Activated CD4-positive, alpha-beta T cell treated with anti-CD3 and anti-CD28 coated beads, Interleukin-2, Interleukin-4, amounts not matched to agents 100 ng/mL and 50 ng/mL, durations not matched to agents 16 hours and 8 hours (primary cell): Measurements from ENCODE around the gene SUSD1.
"Not testable (repeated sequence)": the region's sequence is repeated elsewhere in the genome, so short reads cannot be mapped to it uniquely, and the experiment has no call there.

Source experiments
- DNase-seq: peaks from one replicate; pipeline ENCODE4 v3.0.0-alpha.2; 2020; ENCODE audit warnings: low spot score

SUSD1 gene

DNA sequence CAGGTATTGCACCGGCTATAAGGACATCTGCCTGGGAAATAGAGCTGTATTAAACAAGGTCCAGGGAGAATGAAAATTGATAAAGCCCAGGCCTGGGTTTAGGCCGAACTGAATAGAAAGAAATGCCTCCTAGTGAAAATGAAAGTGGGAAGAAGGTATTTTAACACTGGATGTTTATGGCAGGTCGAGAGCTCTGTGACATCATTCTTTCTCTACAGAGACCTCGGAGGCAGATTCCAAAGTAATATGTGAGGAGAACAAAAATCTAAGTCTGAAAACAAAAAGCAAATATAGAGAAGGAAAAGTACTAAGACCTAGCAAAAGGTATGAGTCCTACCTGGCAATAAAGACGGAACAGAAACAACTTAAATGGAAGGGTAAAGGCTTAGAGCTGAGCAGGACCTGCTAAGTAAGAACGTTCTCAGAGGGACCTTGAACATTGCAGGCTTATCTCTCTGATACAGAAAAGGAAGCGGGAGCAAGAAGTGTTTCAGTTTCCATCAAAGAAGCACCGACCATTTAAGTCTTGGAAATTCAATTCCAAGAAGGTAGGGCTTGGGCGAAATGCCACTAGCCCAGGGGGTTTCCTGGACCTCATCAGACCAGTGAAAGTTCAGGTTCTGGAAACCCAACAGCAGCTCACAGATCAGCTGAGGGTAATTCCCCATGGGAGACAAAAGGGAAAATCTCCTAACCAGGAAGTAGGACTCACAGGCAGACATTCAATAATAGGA lies 80.0 kb downstream of the SUSD1 start:
- DNase-seq = no peak

DNA sequence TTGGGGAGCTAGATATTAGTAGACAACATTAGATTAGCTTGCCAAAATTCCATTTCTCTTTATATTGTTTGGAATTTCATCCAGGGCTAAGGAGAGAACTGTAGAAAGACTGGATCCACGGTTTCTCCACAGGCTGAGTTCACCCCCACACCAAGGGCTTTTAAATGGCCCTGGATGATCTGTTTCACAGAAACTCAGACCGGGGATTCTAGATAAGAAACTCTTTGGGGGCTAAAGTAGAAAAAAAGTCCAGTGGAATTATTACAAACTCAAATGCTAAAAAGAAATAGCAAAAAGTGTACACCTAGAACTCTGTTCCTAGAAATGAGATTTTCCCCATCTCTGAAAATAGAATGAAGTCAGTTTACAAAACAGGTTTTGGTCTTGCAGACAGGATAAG lies 80.9 kb downstream of the SUSD1 start:
- DNase-seq = no peak

DNA sequence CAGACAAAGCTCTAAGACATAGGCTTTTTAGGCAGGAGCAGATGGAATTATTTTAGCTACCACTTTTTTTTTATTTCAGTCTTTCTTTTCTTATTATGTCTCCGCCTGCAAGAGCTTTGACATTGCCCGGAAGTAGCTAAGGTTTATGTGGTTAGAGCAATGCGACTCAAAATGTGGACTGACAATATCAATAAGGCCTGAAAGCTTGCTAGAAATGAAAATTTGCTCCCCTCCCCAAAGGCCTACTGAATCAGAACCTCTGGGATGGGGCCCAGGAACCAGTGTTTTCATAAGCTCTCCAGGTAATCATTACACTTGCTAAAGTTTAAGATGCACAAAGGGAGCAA lies 81.3 kb downstream of the SUSD1 start:
- DNase-seq = no peak

DNA sequence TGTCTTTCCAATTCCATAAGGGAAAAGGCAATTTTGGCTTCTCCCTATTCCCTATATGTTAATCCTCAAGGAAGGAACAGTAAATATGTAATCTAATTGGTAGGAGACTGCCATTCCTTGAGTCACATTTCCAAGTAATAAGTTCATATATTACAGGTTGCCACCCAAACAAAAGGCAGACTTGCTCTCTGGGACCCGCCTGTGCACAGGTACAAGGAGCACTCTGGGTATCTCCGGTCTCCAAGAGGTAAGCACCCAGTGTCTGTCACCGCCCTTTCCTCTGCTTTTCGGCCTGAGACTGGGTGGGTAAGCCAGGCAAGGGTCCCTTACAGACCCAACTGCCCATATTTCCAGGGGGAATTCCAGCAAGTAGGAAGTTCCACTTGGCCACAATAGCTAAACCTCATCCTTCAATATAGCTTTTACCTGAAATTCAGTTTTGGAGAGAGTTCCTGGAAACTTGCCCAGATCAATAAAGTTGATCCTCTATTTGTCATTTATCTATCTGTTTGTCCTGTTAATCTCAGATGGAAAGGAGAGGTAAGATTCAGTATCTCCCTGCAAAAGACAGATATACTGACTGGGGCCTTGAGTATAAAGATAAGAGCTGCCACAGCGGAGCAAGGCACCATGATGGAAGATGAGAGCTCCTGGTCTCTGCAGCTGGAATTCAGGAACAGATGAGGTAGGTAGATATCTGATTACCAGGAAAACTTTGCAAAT lies 81.8 kb downstream of the SUSD1 start:
- no peak for DNase-seq

DNA sequence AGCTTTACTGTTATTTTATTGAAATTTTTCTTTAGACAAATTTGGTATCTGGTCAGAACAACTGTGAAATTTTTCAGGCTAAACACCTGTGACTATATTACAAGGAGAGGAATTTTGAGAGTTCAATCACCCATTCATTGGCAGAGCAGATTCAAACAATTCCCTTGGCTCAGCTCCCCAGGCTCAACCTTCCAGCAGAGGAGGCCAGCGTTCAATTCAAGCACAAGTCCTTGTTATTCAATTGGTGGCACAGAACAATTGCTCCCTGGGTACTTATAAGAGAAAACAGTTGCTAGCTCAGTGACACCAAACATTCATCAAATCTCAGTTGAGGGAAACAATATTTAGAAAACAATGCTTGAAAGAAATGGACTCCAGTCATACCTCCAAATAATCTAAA lies 83.3 kb downstream of the SUSD1 start:
- no peak for DNase-seq

DNA sequence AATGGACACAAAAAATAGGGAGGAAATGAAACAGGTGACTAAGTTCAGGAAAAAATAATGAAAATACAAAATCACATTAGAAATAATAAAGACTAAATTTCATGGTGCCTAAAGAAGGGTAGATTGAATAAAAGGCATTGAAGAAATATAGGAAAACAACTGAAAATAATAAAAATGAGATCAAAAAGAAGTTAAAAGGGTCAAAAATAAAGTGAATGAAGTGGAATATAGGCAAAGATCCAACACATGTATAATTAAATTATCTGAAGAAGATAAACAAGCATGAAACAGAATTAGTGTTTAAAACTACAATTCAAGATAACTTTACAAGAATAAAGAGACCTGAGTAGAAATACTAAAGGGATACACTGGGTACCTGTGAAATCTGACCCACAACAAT lies 87.6 kb downstream of the SUSD1 start:
- DNase-seq = no peak

DNA sequence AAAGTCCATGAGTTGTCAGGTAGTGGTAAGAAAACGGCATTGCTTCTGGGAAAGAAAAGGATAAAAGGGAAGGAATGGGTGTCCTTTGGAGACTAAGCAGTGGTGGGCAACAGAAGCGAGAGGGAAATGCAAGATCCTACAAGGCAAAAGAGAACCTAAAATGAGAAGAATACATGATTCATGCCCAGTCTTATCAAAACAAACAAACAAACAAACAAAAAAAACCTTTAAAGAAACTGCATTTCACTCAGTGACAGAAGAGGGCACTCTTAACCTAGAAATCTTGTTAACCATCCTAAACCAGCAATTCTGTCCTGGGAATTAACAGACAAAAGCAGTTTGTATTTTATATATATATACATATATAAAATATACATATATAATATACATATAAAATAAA lies 88.5 kb downstream of the SUSD1 start:
- DNase-seq = no peak

DNA sequence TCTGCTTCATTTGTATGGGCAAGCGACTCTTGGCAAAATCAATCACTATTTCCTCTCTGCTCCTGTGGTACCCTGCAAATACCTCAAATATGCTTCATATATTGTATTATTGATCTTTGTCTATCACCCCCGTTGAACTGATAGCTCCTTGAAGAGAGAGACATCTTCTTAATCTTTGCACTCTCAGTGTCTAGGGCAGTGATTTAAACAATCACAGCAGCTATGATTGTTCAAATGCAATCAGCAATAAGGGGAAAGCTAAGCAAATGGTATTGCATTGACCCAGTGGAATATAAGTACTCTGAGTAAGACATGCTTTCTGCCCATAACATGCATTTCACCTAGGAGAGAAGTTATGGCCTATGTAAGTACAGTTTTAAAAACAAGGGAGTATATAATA lies 90.2 kb downstream of the SUSD1 start:
- DNase-seq = no peak

DNA sequence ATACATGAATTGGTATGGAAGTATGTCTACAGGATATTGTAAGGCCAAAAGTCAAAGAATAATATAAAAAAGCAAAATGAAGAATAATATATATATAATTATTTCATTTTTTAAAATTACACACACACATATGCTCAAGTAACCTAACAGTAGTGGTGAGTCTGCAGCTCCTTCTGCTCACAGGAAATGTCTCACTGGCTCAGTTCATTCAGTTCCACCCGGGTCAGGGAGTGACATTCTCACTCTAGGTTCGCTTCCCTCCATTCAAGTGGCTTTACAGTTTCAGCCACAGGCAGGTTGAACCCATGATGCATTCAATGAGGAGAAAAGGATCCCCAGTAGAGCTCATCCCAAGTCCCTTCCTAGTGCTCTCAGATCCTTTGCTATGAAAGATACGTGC lies 90.8 kb downstream of the SUSD1 start:
- DNase-seq = no peak

DNA sequence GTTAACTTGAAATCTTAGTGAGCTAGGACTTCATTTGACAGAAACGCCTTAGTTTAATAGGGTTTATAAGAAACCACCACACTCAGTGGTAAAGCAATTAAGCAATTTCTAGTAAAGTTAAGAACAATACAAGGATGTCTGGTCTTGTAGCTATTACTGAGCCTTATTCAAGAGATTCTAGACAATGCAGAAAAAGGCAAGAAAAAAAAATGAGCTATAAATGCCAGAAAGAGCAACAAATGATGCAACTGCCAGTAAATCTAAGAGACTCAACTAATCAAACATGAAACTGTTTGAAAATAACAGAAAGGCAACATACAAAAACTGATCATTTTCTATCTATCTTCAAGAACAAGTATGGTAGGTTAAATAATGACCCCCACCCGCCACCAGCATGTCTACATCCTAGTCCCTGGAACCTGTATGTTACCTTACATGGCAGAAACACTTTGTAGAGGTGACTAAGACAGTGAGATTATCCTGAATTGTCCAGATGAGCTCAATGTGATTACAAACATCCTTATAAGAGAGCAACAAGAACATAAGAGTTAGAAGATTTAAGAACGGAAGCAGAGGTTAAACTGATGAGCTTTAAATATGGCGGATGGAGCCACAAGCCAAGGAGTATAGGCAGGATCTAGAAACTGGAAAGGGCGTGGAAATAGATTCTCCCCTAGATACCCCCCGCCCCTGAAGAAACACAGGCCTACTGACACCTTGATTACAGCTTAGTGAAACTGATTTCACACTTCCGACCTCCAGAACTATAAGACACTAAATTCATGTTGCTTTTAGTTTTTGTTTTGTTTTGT lies 93.0 kb downstream of the SUSD1 start:
- DNase-seq = no peak

DNA sequence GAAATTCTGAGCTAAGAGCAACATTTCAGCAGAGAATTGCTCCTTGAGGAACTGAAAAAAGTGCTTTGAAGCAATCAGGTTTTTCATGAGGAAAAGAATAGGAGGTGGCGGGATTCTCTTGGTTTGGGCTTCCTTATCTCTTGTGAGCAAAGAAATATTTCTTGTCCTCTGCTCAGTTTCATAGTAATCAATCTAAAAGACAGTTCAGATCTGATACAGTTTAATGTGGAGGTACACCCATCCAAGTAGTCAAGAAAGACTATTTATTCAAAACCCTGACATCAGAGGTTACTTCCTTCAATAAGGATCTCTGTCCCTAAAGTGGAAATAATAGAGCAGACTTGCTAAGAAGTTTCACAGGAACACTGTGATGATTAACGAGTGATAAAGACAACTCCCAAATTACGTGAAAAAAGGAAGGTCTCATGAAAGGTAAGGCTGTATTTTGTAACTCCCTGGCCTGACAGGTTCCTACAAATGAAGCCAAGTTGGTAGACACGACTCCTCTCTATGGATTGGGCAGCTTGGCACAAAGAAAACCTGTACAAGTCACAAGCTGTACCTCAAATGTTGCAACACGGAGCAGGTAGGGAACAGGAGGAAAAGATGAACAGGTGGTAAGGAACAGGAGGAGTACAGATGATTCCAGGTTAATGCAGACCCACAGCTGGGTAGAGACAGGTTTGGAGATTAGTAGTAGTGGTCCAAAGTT lies 94.1 kb downstream of the SUSD1 start:
- DNase-seq = no peak

DNA sequence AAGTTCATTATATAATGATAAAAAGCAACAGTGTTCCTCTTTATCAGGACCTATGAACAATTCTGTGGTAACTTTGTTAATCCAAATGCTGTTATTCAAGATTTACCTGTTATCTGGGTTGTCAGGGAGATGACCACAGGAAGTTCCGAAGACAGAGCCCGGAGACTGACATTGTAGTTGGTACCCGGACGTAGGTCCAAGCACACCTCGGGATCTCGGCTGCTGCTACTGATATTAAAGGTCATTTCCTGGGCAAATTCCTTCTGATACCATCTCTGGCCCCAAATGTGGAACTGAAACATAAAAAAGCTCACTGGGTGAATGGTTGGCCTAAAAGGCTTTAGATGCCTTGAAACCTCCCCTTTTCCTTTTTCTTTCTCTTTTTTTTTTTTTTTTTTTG lies 96.7 kb downstream of the SUSD1 start:
- DNase-seq = no peak

DNA sequence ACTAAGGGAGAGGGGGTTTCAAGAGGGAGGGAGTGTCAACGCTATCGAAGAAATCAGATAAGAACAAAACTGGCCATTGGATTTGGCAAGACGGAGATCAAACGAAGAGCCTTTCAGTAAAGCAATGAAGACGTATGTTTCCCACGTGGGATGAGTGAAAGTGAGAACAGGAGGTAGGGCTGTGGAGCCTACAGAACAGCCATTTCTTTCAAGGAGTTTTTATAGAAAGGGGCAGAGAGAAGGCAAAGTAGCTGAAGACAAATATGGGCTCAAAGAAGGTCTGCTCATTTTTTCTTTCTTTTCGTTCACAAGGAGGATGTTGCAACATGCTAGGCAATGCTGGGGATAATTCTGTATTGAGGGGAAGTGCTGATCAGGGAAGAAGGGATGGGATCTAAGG lies 98.3 kb downstream of the SUSD1 start:
- DNase-seq = no peak

DNA sequence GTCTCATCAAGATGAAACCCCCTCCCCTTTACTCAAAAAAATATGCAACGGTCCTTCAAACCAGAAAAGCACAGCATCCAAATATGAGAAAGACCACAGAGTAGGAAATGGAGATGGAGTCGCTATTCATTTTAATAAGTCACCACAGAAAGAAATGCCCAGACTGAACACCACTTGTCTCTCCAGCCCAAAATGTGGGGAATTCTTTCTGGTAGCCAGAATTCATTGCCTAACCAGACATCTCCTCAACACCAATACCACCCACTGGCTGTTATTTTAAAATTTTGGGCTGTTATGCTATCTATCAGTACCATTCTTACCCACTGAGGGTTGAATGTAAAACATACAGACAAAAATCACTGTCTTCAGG lies 100.1 kb downstream of the SUSD1 start:
- DNase-seq = no peak

DNA sequence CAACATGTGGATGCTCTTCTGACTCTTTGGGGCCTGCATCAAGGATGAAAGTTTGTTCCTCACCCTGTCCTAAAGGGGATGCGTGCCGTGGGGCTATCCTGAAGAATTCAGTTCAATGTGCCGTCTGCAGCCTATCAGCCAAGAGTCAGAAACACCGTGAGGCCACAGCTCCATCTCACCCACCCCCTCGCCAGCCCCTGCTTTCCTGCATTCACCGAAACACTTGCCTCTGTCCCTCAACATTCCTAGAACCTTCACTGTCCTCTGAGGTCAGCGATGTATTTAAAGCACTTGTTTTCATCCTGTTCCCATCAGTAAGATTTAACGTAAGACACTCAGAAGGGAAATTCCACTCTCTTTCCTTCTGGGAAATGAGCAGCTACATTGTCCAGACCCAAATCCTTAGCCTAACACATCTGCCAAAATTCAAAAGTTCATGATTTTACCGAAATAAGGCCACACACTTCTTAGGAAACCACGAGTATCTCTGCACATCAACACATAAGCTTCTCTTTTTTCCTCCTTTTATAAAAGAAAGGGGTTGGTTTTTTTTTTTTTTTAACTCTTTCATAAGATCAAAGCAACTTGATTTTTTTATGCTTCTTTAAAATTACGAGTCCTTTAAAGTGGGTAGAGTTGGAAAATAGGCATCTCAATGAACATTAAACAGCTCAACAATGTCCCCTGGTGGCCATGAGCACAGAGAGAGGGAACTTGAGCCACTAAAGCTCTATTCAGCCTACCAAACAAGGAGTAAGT lies 100.7 kb downstream of the SUSD1 start:
- peak; percentile 73 for DNase-seq

DNA sequence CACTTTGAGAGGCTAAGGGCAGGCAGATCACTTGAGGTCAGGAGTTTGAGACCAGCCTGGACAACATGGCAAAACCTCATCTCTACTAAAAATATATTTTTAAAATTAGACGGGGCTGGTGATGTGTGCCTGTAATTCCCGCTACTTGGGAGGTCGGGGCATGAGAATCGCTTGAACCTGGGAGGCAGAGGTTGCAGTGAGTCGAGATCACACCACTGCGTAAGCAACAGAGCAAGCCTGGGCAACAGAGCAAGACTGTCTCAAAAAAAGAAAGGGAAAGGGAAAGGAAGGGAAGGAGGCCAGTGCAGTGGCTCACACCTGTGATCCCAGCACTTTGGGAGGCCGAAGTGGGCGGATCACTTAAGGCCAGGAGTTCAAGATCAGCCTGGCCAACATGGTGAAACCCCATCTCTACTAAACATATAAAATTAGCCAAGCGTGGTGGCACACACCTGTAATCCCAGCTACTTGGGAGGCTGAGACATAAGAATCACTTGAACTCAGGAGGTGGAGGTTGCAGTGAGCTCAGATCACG lies 101.4 kb downstream of the SUSD1 start:
- DNase-seq = not testable (repeated sequence)

DNA sequence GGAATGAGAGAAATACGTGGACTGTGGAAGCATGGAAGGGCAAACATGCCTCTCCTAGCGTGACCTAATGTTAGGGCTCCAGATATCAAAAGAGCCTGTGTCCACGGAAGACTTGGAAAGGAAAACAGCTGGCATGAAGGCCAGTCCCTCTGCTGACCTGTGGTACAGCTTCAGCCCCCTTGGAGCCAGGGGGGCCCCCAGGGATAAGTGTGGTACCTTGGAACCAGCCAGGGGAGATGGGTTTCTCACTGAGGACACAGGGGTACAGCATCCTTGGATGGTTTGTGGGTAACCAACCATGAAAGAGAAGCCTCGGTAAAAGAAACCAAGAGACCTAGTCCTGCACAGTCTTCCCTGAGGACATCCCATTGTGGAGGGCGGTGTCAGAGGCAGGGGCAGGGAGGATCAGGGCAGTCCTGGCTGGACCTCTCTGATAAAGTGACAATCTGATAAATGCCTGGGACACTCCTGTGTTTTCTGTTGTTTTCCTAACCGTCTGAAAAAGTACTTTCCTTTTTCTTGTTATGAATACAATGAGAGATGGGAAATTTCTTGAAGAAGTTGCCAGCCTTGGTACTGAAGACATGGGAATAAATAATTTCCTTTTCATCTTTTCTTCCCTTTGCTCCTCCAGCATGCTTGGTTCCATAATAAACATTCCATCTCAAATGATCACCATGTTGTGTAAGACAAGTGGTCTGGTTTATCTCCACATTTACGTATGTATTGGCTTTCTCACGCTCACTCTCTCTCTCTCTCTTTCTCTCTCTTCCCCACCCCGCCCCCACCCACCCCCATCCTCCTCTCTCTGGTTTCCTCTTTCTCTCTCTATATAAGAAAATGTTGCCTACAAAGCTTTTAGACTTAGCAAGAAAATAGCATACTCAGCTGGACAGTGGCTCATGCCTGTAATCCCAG lies 102.1 kb downstream of the SUSD1 start:
- DNase-seq = no peak

DNA sequence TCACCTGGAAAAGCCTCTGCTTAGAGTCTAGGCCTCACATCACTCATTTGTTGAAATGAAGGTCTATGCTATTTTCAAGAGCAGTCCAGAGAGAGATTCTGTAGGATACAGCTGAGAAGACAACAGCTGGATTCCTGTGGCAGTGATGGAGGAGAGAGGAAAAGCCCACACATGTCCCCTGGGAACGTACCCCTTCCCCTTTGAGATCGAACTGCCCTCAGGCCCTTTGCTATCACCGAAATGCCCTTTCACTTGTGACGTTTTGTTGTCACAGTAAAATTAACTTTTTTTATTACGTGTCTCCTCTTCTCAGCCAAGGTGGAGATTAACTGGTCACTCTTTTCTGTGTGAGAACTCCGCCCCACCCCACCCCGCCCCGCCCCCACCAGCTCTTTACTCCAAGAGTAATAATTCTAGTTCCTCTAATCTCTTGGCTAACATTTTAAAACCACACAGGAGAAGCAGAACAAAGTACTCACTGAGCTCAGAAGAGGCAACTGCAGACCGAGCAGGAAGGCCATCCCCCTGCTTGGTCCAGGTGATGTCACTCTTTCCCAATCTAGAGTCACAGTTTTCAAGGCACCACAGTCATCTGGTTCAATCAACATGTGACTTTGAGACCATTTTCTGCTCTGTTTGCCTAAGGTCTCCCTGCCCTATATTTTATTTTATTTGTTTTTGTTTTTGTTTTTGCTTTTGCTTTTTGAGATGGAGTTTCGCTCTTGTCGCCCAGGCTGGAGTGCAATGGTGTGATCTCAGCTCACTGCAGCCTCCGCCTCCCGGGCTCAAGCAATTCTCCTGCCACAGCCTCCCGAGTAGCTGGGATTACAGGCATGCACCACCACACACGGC lies 105.6 kb downstream of the SUSD1 start:
- no peak for DNase-seq

DNA sequence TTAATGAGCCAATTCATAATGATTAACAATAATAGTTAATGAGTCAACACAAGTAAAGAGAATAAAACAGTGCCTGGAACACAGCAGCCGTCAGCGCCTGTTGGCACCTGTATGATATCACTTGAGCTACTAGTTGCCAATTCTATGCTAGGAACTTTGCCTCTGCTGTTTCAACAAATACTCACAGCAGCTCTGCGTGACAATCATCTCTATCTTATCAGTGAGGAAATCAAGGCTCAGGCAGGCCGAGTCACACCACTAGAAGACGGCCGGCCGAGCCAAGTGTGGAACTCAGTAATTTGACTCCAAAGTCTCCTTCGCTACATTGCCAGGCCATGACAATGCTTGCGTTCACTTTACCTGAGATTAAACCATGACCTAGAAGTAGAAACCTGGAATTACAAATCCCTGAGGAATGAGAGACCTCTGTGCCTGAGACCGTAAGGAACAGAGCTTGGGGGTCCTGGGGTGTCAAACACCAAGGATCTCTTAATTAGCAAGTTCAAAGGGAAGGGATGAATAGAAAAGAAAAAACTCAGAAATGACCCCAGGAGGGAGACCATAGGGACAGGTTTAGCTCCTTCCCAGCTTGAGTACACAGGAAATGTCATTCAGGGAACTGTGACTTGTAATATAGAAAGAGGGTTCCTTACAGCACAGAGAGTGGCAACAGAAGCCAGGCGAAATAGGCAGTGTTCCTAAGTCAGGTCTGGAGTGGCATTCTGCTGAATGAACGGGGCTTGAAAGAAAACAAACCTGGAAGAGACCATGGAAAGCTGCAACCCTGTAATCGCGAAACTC lies 109.1 kb downstream of the SUSD1 start:
- DNase-seq = no peak
